HCT116 (cell line): ENCODE results near the gene SDCCAG8.

Experiments
- CTCF ChIP-seq, 3 experiments: fragments of 200-600 bp in 1 of 3; sonication (generic) in 1 of 3; IDR thresholded peaks in 2 of 3; conservative IDR thresholded peaks in 1 of 3; 2 replicates each; pipeline ENCODE4 v1.5.1; 2012 to 2017; ENCODE audit warnings: low read depth in 2 of 3, low read length in 2 of 3, antibody characterized with exemption in 1 of 3, borderline replicate concordance in 1 of 3, control low read depth in 1 of 3, mild to moderate bottlenecking in 1 of 3, mixed read lengths in 1 of 3, mixed run types in 1 of 3, moderate library complexity in 1 of 3; ENCODE audit not compliant: insufficient read depth in 1 of 3
- EZH2 ChIP-seq: fragments of 200-600 bp; sonication (generic); IDR thresholded peaks from 2 replicates; pipeline ENCODE4 v1.6.1; 2017; ENCODE audit warnings: antibody characterized with exemption, mixed run types
- POLR2A ChIP-seq: IDR thresholded peaks from 2 replicates; pipeline ENCODE4 v1.7.0; 2011; ENCODE audit warnings: borderline replicate concordance; ENCODE audit not compliant: insufficient read depth, insufficient read length; ENCODE audit errors: extremely low read depth
- ZFX ChIP-seq: fragments of 450-650 bp; IDR thresholded peaks from 2 replicates; pipeline ENCODE4 v1.6.1; 2017

GRCh38 chr1:243481101-243481500 is 225.3 kb downstream of the SDCCAG8 start:
- no peak for TF ChIP-seq POLR2A
- TF ChIP-seq CTCF (IDR thresholded peaks at IDR 0.05 in 2 of 3, conservative IDR thresholded peaks at IDR 0.05 in 1 of 3; ENCODE audit: borderline replicate concordance in 1 of 3, insufficient read depth in 1 of 3, low read depth in 2 of 3, low read length in 2 of 3): no peak
- no peak for TF ChIP-seq ZFX
- TF ChIP-seq EZH2: no peak
